ENCODE data around the gene ESCO1.
"Not testable (repeated sequence)": the region's sequence is repeated elsewhere in the genome, so short reads cannot be mapped to it uniquely, and the experiment has no call there.

Gene ESCO1

GRCh38 chr18:21600526-21601410 is at the start of gene ESCO1:
ESCO1 (minus strand) TSS chr18:21600704; CDS start chr18:21574843, 25,861 bp downstream.
- DNase-seq (ENCODE audit: low read depth, low spot score) = peak; percentile 99

DNA sequence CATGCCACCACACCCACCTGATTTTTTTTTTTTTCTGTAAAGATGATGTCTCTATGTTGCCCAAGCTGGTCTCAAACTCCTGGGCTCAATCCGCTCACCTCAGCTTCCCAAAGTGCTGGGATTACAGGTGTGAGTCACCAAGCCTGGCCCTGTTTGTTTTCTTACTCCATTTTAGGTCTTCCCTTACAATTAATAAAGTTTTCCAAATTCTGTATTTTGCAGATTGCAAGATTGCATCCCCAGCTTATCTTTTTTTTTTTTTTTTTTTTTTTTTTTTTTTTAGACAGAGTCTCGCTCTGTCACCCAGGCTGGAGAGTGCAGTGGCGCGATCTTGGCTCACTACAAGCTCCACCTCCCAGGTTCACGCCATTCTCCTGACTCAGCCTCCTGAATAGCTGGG is 39.9 kb upstream of the ESCO1 start:
- not testable (repeated sequence) for DNase-seq (ENCODE audit: low read depth, low spot score)

GRCh38 chr18:21638822-21639221 is 38.3 kb upstream of the ESCO1 start:
- DNase-seq (ENCODE audit: low read depth, low spot score) = no peak

- no peak for DNase-seq (ENCODE audit: low read depth, low spot score)
Measured at GRCh38 chr18:21636769-21637168, 36.3 kb upstream of the ESCO1 start.

DNA sequence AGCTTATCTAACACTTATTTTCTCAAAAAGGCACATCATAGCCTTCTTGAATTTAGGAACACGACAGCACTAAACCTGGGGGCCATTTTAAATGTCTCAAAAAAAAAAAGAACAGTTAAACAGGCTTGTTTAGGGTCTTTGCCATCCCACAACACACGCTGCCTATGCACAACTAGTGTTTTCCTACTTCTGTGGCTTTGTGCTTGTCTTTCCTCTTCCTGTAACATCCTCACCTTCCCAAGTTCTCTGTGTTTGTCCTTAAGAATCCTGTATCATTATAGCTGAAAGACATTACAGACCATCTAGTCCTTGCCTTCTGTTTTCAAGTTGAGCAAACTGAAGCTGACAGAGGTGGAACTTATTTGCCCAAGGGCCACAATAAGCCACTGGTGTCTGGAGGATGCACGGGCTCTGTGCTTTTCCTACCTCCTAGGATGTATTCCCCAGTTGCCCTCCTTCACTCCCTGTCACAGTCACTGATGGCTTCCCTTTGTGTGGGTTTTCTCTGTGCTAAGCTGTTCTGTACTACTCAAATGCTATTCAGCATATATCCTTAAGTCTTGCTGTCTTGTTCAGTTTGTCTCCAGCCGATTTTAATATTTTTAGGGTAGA is 34.2 kb upstream of the ESCO1 start:
- DNase-seq (ENCODE audit: low read depth, low spot score) = no peak

GRCh38 chr18:21632393-21632792 is 31.9 kb upstream of the ESCO1 start:
- DNase-seq (ENCODE audit: low read depth, low spot score) = no peak

DNA sequence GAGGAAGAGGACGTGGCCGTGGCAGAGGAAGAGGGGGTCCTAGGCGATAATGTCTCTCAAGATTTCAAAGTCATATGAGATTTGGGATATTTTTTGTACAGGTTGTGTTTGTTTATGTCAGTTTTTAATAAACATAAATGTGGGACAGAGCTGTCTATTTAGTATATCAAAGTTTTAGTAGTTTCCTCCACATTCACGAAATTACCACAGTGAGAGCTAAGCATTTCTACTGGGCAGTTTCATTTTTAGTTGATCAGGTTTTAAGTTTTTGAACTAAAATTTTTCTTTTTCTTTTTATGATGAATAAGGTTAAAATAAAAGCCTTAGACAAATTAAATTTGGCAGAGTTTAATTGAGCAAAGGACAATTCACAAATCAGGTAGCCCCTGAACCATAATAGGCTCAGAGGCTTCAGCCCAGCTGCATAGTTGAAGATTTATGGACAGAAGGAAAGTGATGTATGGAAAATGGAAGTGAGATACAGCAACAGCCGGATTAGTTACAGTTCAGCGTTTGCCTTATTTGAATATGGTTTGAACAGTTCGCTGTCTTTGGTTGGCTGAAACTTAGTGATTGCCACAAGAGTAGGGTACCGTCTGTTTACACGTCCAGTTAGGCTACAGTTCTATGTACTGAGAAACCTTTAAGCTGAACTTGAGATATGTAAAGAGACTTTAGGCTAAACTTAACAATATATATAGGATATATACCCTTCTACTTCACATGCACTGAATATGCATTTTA is 28.8 kb upstream of the ESCO1 start:
- DNase-seq (ENCODE audit: low read depth, low spot score) = no peak

DNA sequence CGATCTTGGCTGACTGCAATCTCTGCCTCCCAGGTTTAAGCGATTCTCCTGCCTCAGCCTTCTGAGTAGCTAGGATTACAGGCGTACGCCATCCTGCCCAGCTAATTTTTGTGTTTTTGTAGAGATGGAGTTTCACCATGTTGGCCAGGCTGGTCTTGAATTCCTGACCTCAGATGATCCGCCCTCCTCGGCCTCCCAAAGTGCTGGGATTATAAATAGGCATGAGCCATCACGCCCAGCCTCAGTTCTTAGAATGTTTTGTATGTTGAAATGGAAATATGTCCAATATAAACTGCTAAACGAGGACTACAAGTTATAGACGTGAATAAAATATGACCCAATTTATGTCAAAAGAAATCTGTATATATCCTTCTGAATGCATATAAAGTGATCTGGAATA is 21.1 kb upstream of the ESCO1 start:
- DNase-seq (ENCODE audit: low read depth, low spot score) = not testable (repeated sequence)

GRCh38 chr18:21612125-21613039 is 11.9 kb upstream of the ESCO1 start, which contains the start of gene SNRPD1:
SNRPD1 (plus strand) TSS chr18:21612314; CDS start chr18:21612430, 116 bp downstream.
- peak; percentile 97 for DNase-seq (ENCODE audit: low read depth, low spot score)

- not testable (repeated sequence) for DNase-seq (ENCODE audit: low read depth, low spot score)
Measured at GRCh38 chr18:21611401-21612124, 11.1 kb upstream of the ESCO1 start.

DNA sequence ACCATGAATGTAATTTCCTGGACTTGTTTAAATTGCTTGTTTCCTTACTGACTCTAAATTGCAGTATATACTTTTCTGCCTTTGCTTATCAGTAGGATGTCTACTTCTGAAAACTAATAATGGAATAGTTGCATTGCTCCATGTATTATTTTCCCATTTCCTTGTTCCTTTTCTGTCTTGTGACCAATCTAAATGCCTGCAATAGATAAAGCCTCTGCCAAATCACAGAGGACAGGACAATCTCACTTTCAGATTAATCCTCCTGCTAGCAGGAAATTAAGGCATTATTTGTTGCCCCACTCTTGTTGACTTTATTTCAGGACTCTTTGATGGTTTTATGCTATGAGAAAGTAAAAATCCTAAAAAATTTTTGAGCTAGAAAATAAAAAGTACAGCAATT is 4.7 kb upstream of the ESCO1 start:
- DNase-seq (ENCODE audit: low read depth, low spot score) = no peak

DNA sequence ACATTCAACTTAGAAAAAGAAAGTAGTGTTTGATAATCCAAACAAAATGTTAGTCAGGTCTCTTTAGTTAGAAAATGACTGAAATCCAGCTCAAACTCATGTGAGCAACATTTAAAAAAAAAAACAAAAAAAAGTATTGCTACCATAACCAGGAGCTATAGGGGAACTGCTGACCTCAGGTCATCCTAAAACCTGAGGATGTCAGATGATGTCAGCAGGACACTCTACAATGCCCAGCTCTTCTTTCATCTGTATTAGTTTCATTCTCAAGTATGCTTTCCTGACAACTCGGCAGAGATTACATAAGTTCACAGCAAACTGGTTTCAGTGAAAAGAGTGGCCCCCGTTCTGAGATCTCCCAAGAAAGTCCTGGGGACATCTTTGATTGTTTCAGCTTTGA is 4.2 kb upstream of the ESCO1 start:
- DNase-seq (ENCODE audit: low read depth, low spot score) = no peak

- DNase-seq (ENCODE audit: low read depth, low spot score) = no peak
Measured at GRCh38 chr18:21602299-21602587, 1.7 kb upstream of the ESCO1 start.

DNA sequence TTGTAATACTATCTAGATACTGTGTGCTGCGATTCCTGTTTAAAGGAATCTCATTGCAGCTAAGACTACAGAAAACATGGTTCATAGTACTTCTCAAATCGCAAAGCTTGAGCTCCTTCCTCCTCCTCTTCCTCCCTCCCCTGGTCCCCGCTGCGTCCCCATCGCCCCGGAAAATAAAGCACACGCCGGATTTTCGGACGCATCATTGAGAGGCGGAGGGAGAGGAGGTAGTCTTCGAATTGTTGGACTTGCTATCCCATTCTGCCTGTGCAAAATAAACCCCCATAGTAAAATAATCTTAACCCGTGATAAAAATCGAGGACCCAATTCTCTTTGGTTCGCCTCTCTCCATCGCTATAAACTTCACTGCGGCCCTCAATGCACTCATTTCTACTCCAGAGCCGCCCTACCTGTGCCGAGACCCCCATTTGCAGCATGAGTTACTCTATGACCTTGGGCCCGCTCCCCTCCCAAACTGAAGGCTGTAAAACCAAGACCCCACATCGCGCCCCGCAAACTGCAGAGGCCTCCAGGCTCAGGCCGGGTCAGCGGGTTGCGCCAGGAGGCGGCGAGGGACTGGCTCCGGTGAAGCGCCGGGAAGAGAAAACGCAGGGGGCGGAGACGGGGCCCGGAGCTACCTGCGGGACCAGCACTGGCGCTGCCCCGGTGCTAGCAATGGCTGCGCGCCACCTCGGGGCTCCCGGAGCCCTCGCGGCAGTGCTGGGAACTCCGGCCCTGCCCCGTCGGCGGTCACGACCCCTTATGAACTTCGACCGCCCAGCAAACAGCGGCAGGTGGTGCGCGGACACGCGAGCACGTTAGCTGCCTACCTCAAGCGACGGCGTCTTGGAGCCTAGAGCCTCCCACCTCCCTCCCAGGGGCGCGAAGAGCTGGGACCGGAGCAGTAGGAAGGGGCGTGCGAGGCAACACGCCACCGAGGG is 649 bp downstream of the ESCO1 start:
- DNase-seq (ENCODE audit: low read depth, low spot score) = peak; percentile 22

DNA sequence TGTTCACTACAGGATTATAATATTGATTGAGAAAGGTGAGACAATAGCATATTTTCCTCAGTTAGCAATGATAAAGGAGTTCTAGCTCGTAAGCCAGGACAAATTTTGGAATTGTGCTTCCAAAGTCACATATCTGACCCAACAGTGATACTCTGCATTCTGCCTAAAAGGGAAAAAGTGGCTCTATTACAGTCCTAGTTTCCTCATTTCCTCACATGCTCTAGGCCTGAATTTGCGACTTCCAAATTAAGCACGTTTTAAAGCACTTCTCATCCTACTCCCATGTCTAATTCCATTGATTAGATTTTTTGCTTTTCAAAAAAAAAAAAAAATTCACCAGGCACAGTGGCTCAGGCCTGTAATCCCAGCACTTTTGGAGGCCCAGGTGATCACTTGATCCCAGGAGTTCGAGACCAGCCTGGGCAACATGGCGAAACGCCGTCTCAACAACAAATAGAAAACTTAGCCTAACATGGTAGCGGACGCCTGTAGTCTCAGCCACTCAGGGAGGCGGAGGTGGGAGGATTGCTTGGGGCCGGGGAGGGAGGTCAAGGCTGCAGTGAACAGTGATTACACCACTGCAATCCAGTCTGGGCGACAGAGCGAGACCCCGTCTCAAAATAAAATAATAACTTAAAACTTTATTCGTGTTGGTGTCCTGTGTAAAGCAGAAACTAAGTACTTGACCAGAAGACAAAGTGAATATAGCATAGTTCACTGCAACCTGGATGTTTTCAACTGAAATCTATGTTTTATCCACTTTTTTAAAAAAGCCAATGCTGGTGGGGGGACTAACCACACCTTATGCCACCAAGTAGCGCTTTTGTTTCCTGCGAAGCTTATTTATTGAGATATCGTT is 1.5 kb downstream of the ESCO1 start:
- no peak for DNase-seq (ENCODE audit: low read depth, low spot score)

GRCh38 chr18:21597620-21598019 is 2.9 kb downstream of the ESCO1 start:
- DNase-seq (ENCODE audit: low read depth, low spot score) = no peak

DNA sequence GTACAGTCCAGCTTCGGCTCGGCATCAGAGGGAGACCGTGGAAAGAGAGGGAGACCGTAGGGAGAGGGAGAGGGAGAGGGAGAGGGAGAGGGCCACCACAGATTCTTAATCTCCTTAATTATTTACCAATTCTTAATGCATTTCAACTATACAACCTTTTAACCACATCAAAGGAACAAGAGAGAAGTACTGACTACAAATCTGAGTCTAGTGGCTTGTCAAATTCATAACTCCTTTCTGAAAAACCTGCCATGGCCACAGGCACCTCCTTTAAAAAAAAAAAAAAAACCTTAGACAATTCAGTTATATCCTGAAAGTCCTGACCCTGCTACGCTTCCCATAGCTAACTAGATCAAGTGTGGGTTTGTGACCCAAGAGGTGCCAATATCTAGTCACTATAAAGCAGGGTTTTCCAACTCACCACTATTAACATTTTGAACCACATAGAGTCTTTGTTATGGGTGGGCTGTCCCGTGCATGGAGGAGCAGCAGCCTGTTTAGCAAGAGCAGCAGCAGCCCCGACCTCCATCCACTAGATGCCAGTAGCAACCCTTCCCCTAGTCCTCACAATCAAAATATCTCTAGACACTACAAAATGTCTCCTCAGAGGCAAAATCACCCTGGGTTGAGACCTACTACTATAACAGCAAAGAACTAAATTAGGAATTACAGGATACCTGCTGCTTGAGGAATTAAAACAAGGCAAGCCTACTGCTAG is 6.8 kb downstream of the ESCO1 start:
- DNase-seq (ENCODE audit: low read depth, low spot score) = no peak

- not testable (repeated sequence) for DNase-seq (ENCODE audit: low read depth, low spot score)
Measured at GRCh38 chr18:21592361-21592760, 8.1 kb downstream of the ESCO1 start.

Data from astrocyte of the hippocampus (primary cell).